PC-3 (cell line): Measurements from ENCODE around the gene CHKA. TPM values are rescaled to one million over a fixed set of nuclear protein-coding genes. Genes with fewer than 3 reads are reported as not detected.

Experiments
- ATAC-seq: fragments of 200-7000 bp; cut with Tn5 transposase; 2 replicates; pipeline ENCODE4 v1.9.1; 2020; ENCODE audit warnings: mild to moderate bottlenecking, moderate library complexity
- BruUV-seq: library from RNA; stranded (reverse); fragments of 400-500 nt; replicated peaks from 2 replicates; lab custom pipeline; 2021; lab: Mats Ljungman, UMichigan
- CTCF ChIA-PET: fragments of 300-600 bp; sonication (Branson Sonifier 250); formaldehyde crosslinking; loops from one replicate; lab custom pipeline; 2022; ENCODE audit warnings: antibody characterized with exemption; lab: Charles Lee
- POLR2A ChIA-PET: fragments of 300-600 bp; sonication (Branson Sonifier 250); formaldehyde crosslinking; loops from one replicate; lab custom pipeline; 2022; ENCODE audit warnings: antibody characterized with exemption; ENCODE audit not compliant: unreplicated experiment; lab: Charles Lee
- DNase-seq: peaks from one replicate; pipeline ENCODE4 v3.0.0-alpha.2; 2015
- H2AFZ ChIP-seq: fragments of 300-600 bp; sonication (generic); 2 replicates; pipeline ENCODE4 v1.6.0; 2016; ENCODE audit warnings: antibody characterized with exemption, low read length
- H3F3A ChIP-seq: fragments of 300-600 bp; sonication (generic); one replicate; pipeline ENCODE4 v1.6.0; 2017; ENCODE audit warnings: antibody characterized with exemption, low read length, control low read depth, mild to moderate bottlenecking; ENCODE audit not compliant: unreplicated experiment
- H3K27ac ChIP-seq: fragments of 300-600 bp; sonication (generic); 2 replicates; pipeline ENCODE4 v1.5.1; 2016; ENCODE audit warnings: mild to moderate bottlenecking, low read length
- H3K27me3 ChIP-seq: fragments of 300-600 bp; sonication (generic); 2 replicates; pipeline ENCODE4 v1.6.1; 2016; ENCODE audit warnings: low read length, mixed read lengths
- H3K36me3 ChIP-seq: fragments of 300-600 bp; sonication (generic); 2 replicates; pipeline ENCODE4 v1.6.1; 2016; ENCODE audit warnings: low read depth, mixed run types, low read length, mixed read lengths
- H3K4me1 ChIP-seq: fragments of 300-600 bp; sonication (generic); 2 replicates; pipeline ENCODE4 v1.5.1; 2016; ENCODE audit warnings: low read length; ENCODE audit not compliant: insufficient read depth
- H3K4me2 ChIP-seq: fragments of 300-600 bp; sonication (generic); 2 replicates; pipeline ENCODE4 v1.6.0; 2016; ENCODE audit warnings: low read length
- H3K4me3 ChIP-seq: fragments of 300-600 bp; sonication (generic); 2 replicates; pipeline ENCODE4 v1.5.1; 2016; ENCODE audit warnings: mild to moderate bottlenecking, low read length, mixed read lengths
- H3K79me2 ChIP-seq: fragments of 300-600 bp; sonication (generic); 2 replicates; pipeline ENCODE4 v1.6.1; 2017; ENCODE audit warnings: low read length, mixed read lengths
- H3K9ac ChIP-seq: fragments of 300-600 bp; sonication (generic); 2 replicates; pipeline ENCODE4 v1.6.0; 2016; ENCODE audit warnings: mild to moderate bottlenecking, low read length
- H3K9me2 ChIP-seq: fragments of 300-600 bp; sonication (generic); replicated peaks from 2 replicates; pipeline ENCODE4 v1.6.1; 2016; ENCODE audit warnings: mixed run types, low read length, mixed read lengths
- H3K9me3 ChIP-seq: fragments of 300-600 bp; sonication (generic); 2 replicates; pipeline ENCODE4 v1.6.1; 2016; ENCODE audit warnings: low read length, mixed read lengths
- H4K20me1 ChIP-seq: fragments of 300-600 bp; sonication (generic); 2 replicates; pipeline ENCODE4 v1.6.1; 2016; ENCODE audit warnings: low read length, mixed read lengths
- EZH2 ChIP-seq: fragments of 300-600 bp; sonication (generic); IDR thresholded peaks from one replicate; pipeline ENCODE4 v1.6.1; 2017; ENCODE audit warnings: antibody characterized with exemption, mild to moderate bottlenecking, low read length; ENCODE audit not compliant: unreplicated experiment
- EZH2phosphoT487 ChIP-seq: fragments of 300-600 bp; sonication (generic); IDR thresholded peaks from 2 replicates; pipeline ENCODE4 v1.6.1; 2018; ENCODE audit warnings: mild to moderate bottlenecking, antibody characterized with exemption, low read length, borderline replicate concordance
- intact Hi-C: fragments of 100-400 bp; cut with micrococcal nuclease; formaldehyde crosslinking; loops from 2 replicates; pipeline ENCODE4 v1.9.0; 2023
- total RNA-seq: library from RNA; depleted of rRNA; stranded (reverse); fragments of >200 nt; gene quantifications from 2 replicates; pipeline ENCODE4 v1.2.3, GENCODE V29; 2014
- TF ChIP-seq, protein P1 (sequence below): fragments of 300-600 bp; sonication (generic); conservative IDR thresholded peaks from 2 replicates; pipeline ENCODE4 v1.5.1; 2017; ENCODE audit warnings: antibody characterized with exemption, low read depth, mild to moderate bottlenecking, low read length

Gene CHKA
- total RNA-seq, 1 experiment from 2014 or later = 57.5 TPM

DNA sequence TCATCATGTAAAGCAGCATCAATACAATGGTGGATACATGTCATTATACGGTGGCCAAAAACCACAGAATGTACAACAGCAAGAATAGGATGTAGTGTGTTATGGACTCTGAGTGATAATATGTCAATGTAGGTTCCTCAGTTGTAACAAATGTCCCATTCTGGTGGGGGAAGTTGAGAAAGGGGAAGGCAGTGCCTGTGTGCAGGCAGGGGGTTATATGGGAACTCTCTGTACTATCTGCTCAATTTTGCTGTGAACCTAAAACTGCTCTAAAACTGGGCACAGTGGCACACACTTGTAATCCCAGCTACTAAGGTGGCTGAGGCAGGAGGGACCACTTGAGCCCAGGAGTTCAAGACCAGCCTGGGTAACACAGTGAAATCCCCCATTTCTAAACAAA, 5.9 kb downstream of the CHKA start:
- H3K4me2 ChIP-seq = no peak overlapping the region
- peaks cover 17% of the 10 kb centered on the region; the same call in 1 of the 2 replicates for H3K36me3 ChIP-seq
- no peaks in the 10 kb centered on the region for H3K9me2 ChIP-seq
- H3K79me2 ChIP-seq = peaks cover 98% of the 10 kb centered on the region
- H3K27me3 ChIP-seq = no peaks in the 10 kb centered on the region
- intact Hi-C loops = no loop called here
- no peak overlapping the region for H3K4me3 ChIP-seq
- H2AFZ ChIP-seq = no peak overlapping the region
- H3F3A ChIP-seq = no peaks in the 10 kb centered on the region
- no peak for DNase-seq
- H3K4me1 ChIP-seq = peaks cover 14% of the 10 kb centered on the region
- no TSS peak for BruUV-seq
- peaks cover 59% of the 10 kb centered on the region for H4K20me1 ChIP-seq
- ATAC-seq = no peak
- TF ChIP-seq EZH2phosphoT487 (no peak), EZH2 (no peak)
- TF ChIP-seq, protein P1, sequence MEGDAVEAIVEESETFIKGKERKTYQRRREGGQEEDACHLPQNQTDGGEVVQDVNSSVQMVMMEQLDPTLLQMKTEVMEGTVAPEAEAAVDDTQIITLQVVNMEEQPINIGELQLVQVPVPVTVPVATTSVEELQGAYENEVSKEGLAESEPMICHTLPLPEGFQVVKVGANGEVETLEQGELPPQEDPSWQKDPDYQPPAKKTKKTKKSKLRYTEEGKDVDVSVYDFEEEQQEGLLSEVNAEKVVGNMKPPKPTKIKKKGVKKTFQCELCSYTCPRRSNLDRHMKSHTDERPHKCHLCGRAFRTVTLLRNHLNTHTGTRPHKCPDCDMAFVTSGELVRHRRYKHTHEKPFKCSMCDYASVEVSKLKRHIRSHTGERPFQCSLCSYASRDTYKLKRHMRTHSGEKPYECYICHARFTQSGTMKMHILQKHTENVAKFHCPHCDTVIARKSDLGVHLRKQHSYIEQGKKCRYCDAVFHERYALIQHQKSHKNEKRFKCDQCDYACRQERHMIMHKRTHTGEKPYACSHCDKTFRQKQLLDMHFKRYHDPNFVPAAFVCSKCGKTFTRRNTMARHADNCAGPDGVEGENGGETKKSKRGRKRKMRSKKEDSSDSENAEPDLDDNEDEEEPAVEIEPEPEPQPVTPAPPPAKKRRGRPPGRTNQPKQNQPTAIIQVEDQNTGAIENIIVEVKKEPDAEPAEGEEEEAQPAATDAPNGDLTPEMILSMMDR = no peak
- ChIA-PET POLR2A (interaction anchor here (0.5 kb wide), 1 partner anchor 24 kb away, joined by 4 read pairs; no protein-coding TSS in a partner anchor), CTCF (no interaction called here)
- no peaks in the 10 kb centered on the region for H3K9me3 ChIP-seq
- no peak overlapping the region for H3K9ac ChIP-seq
- no peak overlapping the region for H3K27ac ChIP-seq

DNA sequence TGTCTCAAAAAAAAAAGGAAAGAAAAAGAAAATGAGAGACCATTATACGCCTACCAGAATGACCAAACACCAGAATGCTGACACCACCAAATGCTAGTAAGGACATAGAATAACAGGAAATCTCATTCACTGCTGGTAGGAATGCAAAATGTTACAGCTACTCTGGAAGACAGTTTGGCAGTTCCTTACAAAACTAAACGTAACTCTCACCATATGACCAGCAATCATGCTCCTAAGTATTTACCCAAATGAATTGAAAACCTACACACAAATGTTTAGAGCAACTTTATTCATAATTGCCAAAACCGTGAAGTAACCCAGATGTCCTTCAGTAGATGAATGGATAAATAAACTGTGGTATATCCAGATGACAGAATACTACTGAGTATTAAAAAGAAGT, 7.2 kb downstream of the CHKA start:
- no TSS peak for BruUV-seq
- no peaks in the 10 kb centered on the region for H3F3A ChIP-seq

DNA sequence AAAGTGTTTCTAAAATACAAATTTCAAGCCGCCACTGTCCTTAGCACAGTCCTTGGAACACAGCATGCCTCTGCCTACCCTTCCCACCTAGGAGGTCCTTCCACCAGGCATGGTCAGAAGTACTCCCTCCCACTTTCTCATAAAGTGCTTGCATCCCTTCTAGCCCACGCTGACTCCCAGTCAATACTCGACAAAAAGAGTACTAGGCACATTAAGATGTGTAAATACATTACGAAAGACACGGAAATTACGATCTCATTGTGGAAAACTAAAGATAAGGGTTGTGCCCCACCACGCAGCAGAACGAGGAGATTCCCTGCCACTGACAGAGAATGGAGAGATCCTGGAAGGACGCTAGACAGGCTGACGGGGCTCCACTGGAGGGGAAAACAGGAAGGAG, 13.5 kb downstream of the CHKA start:
- peaks cover 37% of the 10 kb centered on the region for H4K20me1 ChIP-seq
- no peak for DNase-seq
- no peak overlapping the region for H2AFZ ChIP-seq
- TF ChIP-seq, protein P1 = no peak
- TF ChIP-seq EZH2phosphoT487 (no peak), EZH2 (no peak)
- no peak overlapping the region for H3K4me3 ChIP-seq
- H3F3A ChIP-seq = no peaks in the 10 kb centered on the region
- no peak for ATAC-seq
- no peaks in the 10 kb centered on the region for H3K9me2 ChIP-seq
- H3K79me2 ChIP-seq = peaks cover 97% of the 10 kb centered on the region
- H3K9me3 ChIP-seq = no peaks in the 10 kb centered on the region
- POLR2A ChIA-PET = no interaction called here
- no peak overlapping the region for H3K4me2 ChIP-seq
- CTCF ChIA-PET = no interaction called here
- H3K27me3 ChIP-seq = no peaks in the 10 kb centered on the region
- no peak overlapping the region for H3K27ac ChIP-seq
- H3K9ac ChIP-seq = no peak overlapping the region
- BruUV-seq = no TSS peak
- no peaks in the 10 kb centered on the region for H3K36me3 ChIP-seq
- H3K4me1 ChIP-seq = no peaks in the 10 kb centered on the region
- intact Hi-C loops = no loop called here

More for the DNA sequence above, 7.2 kb downstream of the CHKA start:
- intact Hi-C loops = no loop called here
- no peak overlapping the region for H3K4me3 ChIP-seq
- H3K9me2 ChIP-seq = no peaks in the 10 kb centered on the region
- no peaks in the 10 kb centered on the region for H3K9me3 ChIP-seq
- no peak overlapping the region for H3K9ac ChIP-seq
- no peak overlapping the region for H3K27ac ChIP-seq
- ChIA-PET CTCF (no interaction called here), POLR2A (no interaction called here)
- no peak overlapping the region for H3K4me2 ChIP-seq
- H3K36me3 ChIP-seq = peaks cover 17% of the 10 kb centered on the region; the same call in 1 of the 2 replicates
- peaks cover 50% of the 10 kb centered on the region for H4K20me1 ChIP-seq
- no peak for TF ChIP-seq EZH2
- TF ChIP-seq EZH2phosphoT487 = no peak
- TF ChIP-seq, protein P1 = no peak
- H3K27me3 ChIP-seq = no peaks in the 10 kb centered on the region
- no peak for ATAC-seq
- H3K79me2 ChIP-seq = peaks cover 97% of the 10 kb centered on the region
- H2AFZ ChIP-seq = no peak overlapping the region
- peaks cover 8% of the 10 kb centered on the region for H3K4me1 ChIP-seq
- no peak for DNase-seq
